ENCODE results near the gene PPP3CA.
A peak's percentile ranks its signal among the peaks of the same experiment; 100 is the strongest.

The PPP3CA gene

DNA sequence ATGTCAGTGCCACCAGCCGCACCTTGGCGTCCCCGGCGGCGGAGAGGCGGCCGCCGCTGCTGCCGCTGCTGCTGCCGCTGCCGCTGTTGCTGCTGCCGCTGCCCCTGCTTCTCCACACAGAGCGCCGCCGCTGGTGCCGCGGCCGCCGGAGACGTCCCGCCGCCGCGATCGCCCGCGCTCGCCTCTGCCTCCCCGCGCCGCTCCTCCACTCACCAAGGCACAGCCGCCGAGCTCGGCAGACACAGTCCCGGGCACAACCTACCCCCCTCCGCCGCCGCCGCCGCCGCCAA lies at the start of gene PPP3CA:
Gene PPP3CA, minus strand, starts transcription at position 260 of the 290 bp plus-strand sequence.
- DNase-seq (ENCODE audit: low read depth): no peak

DNA sequence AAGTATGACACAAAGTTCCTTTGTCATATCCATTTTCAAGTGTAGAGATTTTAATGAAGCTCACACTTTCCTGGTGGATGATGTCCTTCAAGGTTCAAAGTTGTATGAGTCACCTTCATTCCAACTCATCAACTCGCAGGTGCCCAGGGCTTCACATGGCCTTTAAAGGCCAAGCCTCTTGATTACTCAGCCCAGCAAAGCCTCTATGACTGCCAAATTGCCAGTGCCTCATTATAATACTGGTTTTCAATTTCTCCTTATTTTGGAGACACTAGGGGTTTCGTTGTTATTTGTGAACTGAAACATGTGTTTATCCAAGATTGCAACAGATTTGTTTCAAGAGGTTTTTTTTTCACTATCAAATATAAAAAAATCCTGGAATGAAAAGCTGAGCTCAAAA lies 45.9 kb upstream of the PPP3CA start:
- DNase-seq (ENCODE audit: low read depth): no peak

DNA sequence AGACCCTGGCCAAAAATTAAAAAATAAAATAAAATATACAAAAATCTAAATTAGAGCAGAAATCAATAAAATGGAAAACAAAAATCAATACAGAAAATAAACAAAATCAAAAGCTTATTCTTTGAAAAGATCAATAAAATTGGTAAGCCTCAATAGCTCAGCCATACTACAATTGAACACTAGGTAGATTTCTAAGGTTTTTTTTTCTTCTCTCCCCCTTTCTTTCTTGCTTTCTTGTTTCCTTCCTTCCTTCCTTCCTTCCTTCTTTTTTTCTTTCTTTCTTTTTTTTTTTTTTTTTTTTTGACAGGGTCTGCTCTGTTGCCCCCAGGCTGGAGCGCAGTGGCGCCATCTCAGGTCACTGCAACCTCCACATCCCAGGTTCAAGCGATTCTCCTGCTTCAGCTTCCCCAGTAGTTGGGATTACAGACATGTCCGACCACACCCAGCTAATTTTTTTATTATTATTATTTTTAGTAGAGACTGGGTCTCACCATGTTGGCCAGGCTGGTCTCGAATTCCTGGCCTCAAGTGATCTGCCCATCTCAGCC lies 23.4 kb upstream of the PPP3CA start:
- no peak for DNase-seq (ENCODE audit: low read depth)

DNA sequence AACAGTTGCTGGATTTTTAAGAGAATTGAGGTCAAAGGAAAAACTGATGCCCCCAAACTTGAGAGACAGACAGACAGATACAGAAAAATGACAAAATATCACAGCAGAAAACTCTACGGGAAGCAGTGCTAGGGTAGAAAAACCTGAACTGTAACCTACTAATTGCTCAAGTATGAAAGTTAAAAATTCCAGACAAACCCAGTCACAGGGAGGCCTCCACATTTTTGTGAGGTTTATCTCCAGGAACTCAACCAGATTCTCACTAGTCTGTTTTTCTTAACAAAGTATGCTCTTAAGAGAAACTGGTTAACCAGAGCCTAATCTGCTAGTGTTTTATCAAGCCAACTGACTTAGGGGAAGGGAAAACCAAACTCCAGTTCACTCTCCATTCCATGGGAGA lies 19.9 kb upstream of the PPP3CA start:
- DNase-seq (ENCODE audit: low read depth): no peak

DNA sequence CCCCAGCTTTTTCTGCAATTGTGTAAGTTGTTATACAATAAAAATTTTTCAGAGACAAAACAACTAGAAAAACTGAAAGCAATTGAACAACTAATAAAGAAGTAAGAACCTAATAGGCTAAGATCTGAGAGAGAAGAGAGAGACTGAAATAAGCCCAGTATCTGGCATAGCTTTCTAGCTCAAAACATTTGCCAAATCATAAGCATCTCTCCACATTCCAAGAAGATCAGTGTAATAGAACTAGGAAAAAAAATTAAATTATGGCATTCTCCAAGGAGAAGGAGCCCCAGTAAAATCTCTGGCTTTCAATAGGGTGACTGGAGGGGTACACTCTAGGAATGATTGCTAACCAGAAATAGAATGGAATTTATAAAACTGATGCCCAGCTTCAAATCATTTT lies 19.0 kb upstream of the PPP3CA start:
- DNase-seq (ENCODE audit: low read depth): no peak

DNA sequence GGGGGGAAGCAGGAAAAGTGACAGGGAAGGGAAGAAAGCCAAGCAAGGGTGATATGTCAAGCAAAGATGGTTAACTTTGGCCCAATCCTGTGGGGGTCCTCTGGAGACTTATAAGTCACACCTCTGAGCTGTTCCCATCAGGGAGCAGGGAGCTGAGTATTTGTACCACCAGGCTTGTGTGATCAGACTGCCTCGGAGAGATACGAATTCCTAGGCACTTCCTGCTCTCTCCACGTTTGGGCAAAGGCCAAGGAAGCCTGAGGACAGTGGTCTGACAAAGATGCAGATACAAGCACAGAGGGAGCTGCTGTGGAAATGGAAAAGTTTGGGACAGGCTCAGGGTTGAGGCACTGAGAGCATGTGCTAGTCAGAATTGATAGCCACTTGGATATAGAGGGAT lies 10.4 kb upstream of the PPP3CA start:
- DNase-seq (ENCODE audit: low read depth): no peak

DNA sequence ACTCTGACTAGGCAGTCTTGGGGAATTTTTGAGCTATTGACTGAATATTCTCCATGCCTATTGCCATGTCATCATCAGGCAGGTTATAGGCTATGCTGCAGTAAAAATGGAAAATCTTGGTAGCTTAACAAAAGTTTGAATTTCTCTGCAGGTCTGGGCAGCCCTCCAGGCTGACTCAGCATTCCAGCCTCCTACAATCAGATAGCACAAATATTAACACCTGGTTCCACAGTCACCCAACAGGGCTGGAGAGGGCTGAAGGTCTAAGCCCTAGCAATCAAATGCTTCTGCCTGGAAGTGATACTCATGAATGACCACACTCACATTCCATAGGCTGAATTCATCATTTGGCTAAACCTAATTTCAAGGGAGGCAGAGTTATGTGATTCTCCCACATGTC lies 9.6 kb upstream of the PPP3CA start:
- DNase-seq (ENCODE audit: low read depth): no peak

DNA sequence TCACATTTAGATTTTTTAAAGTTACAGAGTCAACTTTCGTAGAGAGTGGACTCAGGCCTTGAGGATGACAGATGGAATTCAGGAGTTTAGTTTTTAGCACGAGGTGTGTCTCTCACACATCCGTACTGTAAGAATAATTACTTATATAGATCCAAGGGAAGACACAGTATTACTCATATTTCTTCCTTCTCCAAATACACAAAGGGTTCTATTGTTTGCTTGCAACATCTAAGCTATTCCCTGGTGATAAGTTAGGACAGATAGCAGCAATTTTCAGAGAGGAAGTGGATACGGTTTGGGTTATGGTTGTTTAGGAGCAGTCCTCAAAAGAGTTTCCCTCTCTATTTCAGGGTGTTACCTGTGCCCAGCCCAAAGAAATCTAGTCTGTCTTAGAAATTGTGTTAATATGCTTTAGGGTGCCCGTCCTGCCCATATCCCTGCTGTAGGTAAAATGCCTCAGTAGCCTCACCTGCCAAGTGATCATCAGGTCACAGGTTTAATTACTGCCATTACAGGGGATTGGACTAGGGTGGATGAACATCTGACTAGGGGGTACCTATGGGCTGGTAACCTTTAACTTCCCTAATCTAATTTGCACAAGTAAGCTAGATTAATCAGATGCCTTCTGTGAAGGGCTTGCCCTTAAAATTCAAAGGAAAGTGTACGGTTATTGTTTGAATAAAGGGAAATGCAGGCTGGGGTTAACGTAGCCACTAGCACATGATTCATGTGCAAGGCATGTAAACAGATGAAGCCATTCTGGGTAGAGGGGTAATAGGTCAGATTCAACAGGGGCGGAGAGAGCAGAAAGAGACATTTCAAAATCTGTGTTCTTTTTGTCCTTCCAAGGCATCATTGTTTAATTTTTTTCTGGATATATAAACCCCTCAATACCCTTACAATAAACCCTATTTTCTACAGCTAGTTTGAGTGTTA lies 8.7 kb upstream of the PPP3CA start:
- no peak for DNase-seq (ENCODE audit: low read depth)

DNA sequence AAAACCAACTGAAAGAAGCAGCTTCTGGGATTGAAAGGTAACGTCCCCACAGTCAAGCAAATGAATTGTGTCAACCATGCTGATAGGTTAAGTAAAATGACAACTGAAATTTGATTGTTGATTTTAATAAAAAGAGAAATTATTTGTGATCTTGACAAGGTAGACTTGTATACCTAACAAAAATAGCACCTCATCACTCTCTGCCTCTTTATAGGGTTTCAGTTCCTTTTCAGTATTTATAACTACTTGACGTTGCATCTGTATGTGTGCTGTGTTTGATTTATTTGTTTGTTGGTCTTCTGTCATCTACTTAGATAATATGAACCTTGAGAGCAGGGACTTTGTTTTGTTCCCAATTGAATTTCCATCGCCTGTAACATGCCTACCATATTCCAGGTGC lies 7.9 kb upstream of the PPP3CA start:
- no peak for DNase-seq (ENCODE audit: low read depth)

DNA sequence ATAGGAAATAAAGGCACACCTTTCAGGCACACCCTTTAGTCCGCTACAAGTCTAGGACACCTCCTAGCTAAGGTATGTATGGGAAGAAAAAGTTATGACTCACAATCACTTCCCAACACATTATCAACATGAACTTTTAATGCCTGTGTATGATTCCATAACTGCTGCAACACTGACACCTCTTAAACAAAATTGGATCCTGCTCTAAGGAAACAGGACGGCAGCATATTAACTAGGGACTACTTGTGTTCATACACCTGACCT lies 2.4 kb upstream of the PPP3CA start:
- DNase-seq (ENCODE audit: low read depth): no peak

DNA sequence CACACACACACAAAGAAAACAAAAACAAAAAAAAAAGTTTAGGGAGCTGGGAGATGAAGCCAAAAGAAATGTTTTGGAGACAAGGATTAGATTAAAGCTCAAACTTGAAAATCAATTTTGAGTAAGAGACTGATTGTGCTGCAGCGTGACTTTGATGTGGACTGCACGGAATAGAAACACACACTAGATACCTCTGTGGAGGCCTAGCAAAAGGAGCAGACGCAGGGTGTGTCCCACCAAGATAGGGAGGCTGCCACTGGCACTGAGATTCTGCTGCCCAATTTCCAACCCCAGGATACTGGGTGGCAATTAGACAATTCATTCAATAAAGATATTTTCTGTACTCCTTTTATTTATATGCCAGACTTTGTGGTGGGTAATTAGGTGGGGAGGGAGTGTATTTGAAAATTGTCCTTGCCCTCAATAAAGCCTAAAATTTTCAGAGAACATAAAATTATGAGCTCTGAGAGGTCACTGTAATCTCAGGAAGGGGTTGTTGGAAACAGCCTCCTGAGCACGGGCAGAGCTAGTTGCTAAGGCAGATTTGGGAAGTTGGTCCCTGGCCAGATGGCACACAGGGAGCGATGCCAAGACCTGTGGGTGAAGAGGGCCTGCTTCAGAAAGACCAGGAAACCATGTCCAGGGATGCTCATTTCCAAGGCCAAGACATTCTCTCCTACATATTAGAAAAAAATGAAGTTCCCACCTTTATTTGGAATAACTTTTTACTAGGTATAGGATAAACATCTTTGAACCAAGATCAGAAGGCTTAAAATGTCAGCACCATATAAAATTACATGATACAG lies 1.9 kb upstream of the PPP3CA start:
- DNase-seq (ENCODE audit: low read depth): no peak

DNA sequence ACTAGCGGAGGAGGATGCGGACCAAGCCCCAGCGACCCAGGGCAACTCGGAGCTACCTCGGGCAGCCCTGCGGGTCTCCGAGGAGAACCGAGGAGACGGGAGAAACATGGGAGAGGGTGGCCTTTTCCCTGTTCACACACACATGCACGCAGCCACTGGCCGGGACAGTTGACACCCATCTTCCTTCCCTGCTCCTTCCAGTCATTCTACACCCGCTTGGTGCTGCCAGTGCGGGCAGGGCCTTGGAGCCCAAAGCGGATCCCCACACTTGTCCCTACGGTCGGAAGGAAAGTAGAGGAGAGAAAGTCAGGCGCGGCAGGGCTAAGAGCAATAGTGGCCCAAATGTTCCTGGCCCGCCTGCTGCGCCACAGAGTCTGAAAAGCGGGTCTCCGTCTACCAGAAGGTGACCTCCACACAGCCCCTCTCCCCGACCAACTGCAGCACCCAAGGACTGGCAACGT lies 1.1 kb upstream of the PPP3CA start:
- DNase-seq (ENCODE audit: low read depth): no peak

DNA sequence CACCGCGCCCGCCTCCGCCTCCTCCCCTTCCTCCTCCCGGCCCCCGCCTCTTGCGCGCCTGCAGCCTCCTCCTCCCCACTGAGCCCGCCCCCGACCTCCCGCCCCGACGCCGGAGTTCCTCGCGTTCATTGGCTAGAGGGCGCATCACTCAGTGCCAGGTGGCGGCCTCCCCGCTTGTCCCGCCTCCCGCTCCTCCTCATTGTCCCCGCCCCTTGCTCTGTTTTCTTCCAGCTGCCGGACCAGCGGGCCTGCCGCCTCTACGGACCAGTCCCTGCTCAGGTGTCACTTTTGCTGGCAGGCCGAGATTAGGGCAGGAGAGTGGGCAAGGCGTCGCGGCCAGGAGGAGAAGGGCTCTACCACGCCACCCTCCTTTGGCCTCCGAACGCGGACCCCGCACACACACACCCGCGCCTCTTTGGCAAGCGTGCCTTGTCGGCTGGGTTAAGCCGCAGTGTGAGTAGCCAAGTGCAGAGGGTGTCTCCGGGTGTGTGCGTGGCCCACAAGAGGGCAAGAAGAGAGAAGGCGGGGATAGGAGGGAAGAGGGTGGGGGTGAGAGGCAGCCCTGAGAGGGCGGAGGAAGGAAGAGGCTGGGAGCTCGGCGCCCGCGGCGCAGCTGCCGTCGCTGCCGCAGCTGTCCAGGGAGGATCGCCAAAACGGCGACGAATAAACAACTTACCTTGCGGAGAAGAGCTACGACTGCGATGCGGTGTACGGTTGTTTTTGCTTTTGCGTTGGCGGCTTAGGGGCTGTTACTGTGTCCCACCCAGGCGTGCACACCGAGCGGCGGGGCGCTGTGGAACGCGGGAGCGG lies 436 bp upstream of the PPP3CA start:
- peak; percentile 98 for DNase-seq (ENCODE audit: low read depth)

DNA sequence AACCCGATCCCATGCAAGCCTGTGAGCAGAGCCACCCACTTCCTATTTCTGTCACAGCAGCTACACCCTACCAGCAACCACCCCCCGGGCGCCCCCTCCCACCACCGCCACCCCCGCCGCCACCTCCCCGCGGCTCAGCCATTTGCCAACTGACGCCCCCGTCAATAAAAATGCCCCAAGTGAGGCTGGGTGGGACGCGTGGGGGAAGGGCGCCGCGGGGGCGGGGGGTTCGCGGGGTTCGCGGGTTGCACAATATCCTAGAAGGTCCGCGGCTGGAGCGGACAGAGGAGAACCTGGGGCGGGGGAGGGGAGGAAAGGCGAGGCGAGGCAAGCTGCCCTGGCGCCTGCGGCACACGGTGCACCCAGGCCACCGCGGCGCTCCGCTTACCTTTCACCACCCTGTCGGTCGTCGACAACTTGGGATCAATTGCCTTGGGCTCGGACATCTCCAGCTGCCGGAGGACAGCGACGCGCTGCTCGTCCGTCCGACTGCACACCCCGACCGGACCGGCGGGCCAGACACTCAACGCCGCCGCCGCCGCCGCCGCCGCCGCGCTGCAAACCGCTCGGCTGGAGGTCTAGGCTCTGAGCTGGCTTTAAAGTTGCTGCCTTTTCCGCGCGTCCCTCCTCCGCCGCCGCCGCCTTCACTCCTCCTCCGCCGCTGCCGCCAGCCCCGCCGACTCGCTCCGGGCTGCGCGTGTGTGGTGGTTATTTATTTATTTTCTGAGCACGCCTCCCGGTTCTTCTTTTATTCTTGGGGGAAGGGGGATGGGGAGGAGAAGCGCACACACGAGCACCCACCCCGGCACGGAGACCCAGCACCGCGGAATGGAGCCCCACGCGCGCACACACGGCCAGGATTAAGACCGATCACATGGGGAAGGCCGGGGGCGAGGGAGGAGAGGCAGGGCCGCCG lies 717 bp downstream of the PPP3CA start:
- DNase-seq (ENCODE audit: low read depth): peak; percentile 43

DNA sequence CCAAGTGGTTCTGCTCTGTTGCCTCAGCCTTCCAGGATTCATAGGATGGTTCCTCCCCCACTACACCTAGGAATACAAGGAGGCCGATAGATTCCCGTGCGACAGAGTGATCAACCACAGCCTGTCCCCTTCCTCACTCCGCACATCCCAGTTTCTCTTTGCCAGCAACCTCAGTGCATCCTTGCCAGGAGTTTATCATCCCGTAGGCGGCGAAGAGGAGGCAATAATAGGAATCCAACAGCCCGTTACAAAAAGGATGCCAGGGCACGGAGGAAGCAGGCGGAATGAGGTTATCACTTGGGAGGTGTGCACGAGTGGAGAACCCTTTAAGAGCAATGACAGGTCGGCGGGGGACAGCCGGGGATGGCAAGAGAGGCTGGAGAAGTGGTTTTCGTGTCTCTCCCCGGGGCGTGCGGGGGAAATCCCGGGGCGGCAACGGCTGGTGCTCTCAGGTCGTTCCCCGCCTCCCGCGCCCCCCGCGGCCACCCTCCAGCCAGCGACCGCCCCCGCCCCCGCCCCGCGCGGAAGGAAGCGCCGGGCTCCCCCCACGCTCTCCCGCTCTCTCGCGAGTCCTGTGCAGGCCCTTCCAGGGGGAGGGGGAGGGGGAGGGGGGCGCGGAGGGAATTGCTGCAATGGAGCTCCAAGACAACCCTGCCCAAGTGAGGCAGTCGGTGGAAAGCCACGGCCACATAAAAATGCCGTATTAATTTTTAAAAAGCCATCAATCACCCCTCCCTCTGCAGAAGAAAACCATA lies 1.6 kb downstream of the PPP3CA start:
- DNase-seq (ENCODE audit: low read depth): peak; percentile 54

DNA sequence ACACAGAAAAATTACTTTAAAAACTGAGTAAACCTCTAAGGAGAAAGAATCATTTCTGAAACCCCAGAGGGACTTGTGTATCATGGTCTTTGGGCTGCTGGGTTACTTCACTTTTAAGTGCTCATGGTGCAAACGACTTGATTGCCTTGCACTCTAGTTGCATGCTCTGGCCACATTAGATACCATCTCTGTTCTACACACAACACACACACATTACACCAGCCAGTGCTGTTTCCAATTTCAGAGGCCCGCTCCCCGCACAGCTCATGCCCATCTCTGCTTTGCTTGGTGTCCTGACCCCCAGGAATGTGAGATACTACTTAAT lies 2.1 kb downstream of the PPP3CA start:
- no peak for DNase-seq (ENCODE audit: low read depth)

DNA sequence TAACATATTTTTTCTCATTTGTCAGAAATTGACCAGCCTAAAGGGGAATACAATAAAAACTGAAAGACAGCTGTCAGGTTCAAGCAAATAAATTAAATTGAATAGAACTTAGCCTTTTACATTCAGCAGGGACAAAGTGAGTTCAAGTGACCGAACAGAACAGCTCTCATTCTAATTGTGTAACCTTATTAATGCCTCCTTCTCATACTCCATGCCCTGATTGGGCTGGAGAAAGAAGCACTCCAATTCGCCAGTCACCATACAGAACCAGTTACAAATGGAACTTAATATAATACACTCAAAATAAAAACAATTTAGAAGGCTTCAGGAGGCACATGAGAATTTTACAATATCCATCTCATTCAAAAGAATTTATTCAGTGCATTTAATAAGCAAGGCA lies 8.0 kb downstream of the PPP3CA start:
- no peak for DNase-seq (ENCODE audit: low read depth)

DNA sequence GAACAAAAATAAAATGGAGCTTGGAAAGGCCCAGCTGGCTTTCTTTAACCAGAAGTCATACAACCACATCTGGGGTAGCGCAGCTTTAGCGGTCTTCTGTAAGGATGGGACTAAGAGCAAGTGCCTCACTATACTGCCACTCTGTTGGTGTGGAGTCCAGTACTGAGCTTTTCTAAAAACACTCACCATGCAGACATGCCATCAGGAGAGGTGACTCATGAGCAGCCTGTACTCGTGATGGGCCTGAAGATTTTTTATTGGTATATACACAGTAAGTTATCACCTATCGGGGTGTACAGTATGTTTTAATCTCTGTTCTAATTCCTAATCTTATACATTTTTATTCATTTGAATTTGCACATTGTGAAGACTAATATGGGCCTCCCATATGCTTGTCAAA lies 9.6 kb downstream of the PPP3CA start:
- DNase-seq (ENCODE audit: low read depth): no peak

DNA sequence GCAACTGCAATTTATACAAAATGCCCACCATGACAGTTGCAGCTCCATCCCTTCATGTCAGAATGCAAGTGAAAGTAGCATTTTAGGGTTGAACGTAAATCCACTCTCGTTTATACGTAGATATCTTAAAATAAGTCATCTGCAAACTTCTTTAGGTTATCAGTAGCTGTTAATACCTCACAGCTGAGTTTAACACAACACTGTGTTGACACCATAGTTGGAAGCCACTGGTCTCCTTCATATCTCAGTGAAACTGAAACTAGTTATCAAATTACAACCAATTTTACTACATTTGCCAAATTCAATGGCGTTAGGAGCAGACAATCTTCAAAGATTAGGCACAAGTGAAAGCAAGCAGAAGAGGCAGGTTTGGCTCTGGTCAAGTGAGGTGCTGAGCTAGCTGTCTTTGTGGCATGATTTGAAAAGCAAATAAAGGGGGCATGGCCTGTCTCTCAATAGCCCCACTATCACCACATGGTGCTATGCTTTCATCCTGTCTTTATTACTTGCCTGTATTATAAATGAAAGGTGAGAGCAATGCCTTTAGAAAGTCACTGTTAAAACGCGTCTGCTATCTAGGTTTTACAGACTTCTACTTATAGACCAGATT lies 12.3 kb downstream of the PPP3CA start:
- DNase-seq (ENCODE audit: low read depth): no peak

DNA sequence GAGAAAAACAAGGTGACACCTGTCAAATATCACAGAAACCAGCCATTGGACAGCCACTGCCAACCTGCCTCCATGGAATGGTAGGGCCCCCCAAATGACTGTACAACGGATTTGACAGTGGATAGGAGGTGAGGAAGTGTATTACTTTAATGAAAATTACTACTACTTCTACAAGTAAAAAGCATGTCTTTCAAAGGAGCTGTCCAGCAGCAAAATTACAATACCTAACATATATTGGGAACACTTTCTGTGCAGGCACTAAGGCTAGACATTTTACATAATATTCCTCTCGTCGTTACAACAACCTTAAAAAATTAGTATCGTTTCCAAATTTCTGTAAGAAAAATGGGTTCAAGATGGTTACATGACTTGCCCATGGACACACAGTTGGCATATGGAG lies 14.9 kb downstream of the PPP3CA start:
- DNase-seq (ENCODE audit: low read depth): no peak
